GM21723 (cell line): ENCODE data around the gene ERN1.
A peak's percentile ranks its signal among the peaks of the same experiment; 100 is the strongest.

ENCODE experiments used
- ATAC-seq: cut with Tn5 transposase; IDR thresholded peaks from one replicate; pipeline ENCODE4 v1.9.1; 2021; ENCODE audit warnings: mild to moderate bottlenecking, moderate library complexity; ENCODE audit not compliant: unreplicated experiment

Gene ERN1

DNA sequence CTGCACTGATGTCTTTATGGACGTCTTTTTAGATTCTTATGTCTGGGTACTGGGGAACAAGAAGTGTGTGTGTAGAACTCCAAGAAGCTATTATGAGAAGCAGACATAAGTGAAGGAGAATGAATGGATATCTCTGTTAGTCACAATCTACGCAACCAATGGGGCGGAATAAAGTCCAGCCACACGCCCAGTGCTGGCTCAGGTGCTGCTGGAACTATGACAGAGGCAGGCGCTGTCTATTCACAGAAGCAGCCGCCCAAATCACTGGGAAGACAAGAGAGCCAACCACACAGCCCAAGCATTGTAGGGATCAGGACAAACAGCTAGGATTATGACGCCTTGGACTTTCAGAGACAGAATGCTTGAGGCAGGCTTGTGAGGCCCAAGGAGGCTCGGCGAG, 65.6 kb downstream of the ERN1 start:
- ATAC-seq = no peak

DNA sequence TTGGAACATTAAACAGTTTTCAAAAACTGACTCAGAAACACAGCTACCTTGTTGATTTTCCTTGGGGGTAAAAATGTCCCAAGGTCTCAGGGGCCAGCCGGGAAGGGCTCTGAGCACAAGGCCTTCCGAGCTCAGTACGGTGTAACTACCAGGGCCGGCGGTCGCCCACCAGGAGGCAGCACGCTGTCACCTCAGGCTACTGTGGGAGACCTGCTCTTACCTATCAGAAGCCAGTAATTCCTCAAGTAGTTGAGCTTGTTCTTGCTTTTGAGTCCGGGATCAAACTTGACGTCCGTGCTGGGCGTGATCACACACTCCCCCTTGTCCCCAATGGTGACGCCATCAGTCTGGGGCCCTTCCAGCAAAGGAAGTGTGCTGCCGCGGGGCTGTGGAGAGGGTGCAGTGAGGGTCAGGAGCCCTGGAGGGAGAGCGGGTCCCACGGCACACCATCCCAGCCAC, 66.1 kb downstream of the ERN1 start:
- no peak for ATAC-seq

DNA sequence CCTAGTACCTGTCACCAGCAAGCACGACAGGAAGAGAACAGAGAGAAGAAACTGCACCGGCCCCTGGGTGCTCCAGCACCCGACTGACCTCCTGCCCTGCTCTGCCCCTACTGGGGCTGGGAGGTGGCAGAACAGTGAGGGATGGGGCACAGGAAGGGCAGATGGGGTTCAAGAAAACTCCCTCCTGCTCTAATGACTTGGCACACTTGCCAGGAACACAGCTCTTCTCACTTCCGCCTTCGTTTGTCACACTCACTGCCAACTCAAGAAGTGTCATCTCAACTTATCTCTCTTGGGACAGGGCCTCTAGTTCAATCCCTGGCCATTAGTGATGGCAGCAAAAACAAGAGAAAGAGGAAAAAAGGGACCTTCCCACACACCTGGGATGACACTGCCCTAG, 66.9 kb downstream of the ERN1 start:
- ATAC-seq = no peak

DNA sequence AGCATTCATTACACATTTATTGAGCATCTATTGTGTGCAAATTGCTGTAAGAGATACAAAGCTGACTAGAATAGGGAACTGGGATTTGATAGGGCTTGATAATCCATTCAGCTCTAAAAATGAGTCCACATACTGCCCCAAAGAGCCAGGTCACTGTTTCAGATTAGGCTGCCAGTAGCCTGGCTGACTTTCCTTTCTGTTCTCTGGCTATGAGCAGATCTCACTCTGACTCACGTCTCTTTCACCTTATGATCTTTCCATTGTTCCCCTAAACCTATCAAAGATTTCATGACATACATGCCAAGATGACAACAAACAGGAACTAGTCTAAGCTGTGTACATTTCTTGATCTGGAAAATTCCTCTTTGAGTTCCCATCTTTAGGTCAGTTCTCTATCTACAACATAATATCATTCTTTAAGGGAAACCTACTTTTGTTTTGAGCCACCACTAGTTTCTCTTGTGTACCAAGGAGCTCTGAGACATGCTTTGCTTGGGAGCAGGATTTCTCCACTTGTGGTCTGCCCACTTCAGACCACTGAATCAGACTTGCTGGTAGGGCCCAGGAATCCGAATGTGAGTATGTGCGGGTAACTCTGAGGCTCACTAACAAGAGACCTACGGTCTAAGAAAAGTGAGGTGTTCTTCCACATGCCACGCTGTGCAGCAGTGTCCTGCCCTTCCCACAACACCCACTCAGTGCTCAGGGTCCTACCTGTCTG, 68.6 kb downstream of the ERN1 start:
- peak; percentile 57 for ATAC-seq

DNA sequence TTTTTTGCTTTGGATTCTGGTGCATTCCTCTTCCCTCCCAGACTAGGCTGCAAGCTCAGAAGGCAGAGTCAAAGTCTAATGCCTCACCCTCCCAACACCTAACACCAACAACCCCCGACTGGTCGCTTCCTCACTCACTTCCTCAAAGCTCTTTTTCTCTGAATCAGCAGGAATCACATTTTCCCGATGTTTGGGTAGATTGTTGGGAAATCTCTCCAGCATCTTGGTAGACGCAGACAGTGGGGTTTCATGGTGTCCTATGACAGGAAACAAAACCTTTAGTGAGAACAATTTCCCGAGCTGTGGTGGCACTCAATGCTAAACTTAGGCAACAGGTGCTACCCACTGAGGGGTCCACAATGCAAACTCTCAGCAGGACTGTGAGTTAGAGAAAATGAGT, 69.6 kb downstream of the ERN1 start:
- ATAC-seq = no peak

DNA sequence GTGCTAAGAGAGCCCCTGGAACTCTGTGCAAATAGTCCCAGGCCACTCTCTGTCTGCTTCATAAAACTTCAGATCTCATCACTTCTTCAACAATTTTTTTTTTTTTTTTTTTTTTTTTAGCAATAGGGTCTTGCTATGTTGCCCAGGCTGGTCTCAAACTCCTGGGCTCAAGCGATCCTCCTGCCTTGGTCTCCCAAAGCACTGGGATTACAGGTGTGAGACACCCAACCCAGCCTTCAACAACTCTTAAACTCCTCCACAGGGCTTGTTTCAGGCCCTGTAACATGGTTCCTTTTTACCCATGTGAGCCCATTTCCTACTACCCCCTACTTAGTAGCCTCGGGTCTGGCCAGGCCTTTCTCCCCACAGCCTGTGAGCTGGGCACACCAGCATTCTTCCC, 70.2 kb downstream of the ERN1 start:
- no peak for ATAC-seq

DNA sequence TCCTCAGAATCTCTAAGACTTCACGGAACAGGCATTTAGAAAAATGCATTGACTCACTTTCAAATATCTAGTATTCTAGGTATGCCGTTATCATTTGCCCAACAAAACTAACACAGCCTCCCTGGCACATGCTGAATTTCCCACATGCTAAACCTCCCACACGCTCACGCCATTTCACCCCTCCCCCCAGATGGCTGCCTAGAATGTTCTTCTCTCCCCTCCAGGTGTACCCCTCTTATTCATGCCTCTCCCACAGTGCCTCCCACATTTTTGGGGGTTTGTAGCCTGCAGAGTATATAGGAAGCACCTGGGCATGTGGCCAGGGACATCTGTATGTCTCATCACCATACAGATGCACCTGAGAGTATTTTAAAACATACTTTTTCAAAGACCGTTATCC, 71.3 kb downstream of the ERN1 start:
- ATAC-seq = no peak

DNA sequence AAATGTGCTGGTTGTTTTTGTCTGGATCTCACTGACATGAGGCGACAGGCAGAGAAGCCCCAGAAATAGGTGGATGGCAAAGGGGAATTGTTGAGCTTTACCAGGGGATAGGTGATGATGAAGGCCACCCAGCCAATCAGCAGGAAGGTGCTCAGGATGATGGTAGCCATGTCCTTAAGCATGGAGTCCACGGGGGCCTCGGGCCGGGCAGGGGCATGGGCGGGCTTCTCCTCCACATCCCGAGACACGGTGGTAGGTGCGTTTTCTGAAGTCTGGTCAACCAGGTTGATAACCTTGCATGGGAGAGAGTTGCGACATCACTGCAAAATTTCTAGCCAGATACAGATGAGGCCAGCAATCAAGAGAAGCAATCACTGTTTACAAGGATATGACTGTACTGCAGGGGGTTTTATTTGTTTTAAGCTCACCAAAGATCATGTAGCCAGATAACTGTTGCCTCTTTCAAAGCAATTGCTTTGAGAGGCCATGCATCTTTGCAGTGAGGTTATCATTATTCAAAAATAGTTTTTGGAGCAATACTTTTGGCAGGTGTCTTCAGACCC, 72.2 kb downstream of the ERN1 start:
- ATAC-seq = no peak

DNA sequence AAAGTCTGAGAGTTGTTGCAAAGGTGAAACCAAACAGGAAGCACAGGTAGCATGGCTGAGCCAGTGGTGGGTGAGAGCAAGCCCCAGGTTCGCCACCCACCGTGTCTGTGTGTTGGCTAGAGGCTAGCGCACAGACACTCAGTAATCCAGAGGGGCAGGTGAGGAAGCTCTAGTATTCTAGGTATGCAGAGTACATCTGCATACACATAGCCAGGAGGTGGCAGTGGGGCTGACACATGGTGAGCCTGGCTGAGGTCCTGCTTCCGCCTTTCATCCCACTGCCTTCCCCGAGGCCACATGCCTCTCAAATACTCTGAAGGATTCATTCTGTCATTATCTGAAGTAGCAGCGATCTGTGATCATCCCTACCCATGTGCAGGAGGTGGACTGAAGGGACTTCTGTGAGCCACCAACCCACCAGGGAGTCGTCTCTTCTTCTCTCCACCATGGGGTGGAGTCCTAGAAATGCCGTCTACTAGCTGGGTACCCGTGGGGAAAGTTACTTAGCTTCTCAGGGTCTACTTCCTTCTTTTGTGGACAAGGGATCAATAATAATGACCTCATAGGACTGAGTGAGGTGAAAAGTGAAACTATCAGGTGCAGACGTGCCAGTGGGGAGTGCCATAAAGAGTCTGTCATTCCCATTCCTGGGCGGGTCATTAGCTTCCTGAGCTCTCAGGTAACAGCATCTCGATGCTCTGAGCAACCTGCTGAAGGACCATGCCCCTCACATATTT, 73.5 kb downstream of the ERN1 start:
- ATAC-seq = peak; percentile 67

DNA sequence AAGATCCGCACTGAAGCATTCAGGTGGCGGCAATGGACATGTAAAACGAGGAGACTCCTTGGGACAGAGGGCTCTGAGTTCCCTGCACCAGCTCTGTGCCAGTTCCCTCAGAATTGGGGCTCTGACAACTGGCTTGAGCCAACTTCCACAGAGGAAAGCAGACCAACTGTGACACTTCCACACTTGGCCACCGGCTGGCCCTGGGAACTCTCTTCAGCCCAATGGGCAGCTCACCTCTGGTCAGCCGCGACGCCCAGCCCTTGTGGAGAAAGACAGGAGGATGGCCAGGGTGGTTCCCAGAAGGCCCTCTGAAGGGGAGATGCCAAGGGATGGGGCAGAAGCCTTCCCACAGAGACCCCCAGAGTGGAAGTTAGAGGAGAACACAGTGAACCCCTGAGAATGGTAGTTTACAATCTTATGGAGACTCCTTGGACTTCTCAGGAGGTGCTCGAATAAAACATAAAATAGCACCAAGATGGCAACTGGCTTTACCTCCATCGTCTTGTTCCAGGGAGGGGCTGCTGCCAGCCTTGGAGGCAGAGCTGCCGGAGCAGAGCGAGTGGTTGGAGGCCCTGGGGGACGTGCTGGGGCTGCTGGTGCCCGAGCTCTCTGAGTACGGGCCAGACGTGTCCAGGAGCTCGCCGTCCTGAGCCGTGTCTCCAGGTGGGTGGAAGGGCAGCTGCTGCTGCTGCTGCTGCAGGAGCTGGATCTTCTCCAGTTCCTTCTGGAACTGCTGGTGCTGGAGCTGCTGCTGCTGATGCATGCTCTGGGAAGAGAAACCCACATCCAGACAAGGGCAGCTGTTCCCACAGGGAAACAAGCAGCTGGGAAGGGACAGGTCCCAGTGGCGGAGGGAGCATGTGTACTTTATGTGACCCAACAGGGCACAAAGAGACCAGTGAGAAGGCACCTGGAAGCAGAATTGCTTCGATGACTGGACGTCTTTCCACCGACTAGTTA, 74.5 kb downstream of the ERN1 start:
- ATAC-seq = no peak

DNA sequence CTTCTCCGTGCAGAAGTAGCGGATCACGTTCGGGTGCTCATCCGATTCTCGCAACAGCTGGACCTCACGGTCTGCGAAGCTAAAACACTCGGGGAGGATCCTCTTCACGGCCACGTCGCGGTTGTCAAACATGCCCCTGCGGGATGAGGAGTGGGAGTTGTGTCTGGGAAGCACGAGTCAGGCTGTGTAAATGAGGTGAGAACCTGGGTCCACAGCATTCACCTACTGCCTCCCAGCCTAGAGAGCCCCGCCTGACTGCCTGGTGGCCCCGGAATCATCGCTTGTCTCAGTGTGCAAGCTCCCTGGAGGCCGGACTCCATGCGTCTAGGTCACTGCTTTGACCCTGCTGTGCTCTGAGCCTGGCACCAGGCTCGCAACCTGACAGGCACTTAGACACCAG, 75.6 kb downstream of the ERN1 start:
- ATAC-seq = no peak

DNA sequence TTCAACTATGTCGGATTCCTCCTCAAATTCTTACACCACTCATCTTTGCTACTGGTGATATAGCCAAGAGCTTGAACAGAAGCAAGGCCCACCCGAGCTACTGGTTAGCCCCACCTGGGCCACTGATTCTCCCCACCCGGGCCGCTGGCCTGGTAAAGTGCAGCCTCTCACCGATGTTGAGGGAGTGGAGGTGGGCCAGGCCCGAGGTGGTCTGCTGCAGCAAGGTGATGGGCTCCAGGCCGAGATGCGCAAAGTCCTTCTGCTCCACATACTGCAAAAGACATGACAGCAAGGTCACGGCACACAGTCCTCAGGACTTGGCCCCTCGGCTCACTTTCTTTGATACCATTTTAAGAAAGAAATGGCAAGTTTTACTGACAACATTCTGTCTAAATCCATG, 76.8 kb downstream of the ERN1 start:
- ATAC-seq = no peak

DNA sequence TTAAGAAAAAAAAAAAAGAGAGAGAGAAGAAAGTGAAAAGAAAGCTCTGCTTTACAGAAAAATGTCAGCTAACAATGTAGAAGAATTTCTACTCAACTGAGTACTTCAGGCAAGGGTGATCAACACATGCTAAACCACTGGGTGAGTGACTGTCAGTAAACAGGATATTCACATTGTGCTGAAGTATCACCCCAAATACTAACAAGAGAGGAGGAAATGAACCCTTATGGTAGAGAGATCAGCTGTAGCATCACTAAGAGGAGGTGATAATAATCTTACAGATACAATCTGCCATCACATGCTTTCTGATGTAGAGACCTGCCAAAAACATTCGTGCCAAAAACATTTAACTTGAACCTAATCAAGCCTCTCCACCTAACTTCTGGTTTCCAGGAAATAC, 78.8 kb downstream of the ERN1 start:
- no peak for ATAC-seq

DNA sequence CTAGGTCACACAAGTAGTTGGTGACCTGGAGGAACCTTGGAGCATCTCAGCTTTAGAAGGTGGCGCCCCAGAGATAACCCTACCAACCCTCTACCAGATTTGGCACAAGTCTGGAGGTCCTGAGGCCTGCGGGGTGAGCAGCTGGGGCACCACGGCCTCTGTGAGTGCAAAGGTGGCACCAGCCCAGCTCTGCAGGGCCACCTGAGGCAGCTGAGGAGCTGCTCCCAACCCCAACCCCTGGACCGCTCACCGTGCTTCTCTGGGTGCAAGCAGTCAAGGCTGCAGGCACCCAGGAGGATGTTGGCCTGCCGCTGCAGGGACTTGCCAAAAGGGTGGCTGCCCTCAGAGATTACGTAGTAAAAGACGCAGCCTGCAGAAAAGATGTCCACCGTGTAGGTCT, 81.1 kb downstream of the ERN1 start:
- ATAC-seq = no peak

DNA sequence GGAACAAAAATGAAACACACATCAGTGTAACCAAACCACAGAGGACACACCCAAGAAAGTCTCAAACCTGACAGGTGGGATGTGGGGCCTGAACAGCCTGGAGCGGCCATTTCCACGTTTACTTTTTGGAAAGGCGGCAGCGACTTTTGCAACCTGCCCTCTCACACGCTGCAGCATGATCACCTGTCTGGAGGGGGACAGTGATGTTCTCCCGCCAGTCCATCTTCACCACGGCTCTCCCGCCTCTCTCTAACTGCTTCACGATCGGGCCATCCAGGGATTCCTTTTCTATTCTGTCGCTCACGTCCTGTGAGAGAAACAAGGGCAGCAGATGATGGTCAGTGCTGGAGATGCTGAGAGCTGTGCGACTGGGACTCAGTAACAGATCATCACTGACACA, 84.8 kb downstream of the ERN1 start:
- no peak for ATAC-seq

DNA sequence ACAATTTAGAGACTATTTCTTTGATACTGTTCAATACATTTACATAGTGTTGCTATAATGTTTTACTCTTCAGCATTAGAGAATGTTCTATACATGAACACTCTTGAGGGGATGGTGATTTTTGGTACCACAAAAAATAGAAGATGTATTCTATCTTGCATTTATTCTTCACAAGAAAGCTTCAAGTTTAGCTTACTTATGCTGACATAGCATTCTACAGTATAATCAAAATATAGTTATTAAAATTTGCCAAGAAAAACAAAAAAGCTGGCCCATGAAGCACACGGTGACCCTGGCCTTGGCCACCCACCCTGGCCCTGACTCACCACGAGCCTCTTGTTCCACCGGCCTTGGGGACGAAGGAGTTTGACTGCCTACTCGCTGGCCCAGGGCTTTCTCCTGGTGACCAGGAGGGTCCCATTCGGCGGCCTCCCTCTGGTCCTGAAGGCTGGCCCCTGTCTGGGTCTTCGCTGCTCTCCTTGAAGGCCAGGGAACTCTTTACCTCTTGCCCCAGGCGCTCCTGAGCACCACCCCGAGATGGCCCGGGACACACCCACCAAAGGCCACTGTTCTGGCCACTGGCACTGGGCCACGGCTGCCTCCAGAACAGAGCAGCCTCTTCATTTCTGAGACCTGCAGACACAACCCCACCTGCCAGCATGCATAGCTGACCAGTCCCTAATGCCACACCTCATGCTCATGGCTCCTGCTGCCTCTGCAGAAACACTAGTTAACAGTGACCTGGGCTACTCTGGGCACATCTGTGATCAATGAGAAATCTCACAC, 87.1 kb downstream of the ERN1 start:
- ATAC-seq = no peak

DNA sequence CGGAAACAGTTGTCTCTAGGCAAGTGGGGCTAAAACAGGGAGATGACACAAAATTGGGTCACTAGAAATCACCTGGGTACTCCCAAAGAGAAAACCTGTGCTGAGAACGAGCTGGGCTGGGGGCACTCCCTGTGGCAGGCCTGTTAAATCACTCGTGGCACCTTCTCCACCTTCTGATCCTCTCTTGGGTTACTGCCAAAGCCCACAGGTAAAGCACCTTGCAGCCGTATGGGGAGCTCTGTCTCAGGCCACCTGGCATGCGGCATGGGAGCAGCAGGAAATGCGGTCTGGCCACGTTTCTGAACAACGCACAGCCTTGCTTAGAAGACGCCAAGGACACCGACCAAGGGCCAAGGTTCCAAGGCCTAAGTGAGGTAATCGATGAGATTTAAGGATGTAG, 88.0 kb downstream of the ERN1 start:
- no peak for ATAC-seq

DNA sequence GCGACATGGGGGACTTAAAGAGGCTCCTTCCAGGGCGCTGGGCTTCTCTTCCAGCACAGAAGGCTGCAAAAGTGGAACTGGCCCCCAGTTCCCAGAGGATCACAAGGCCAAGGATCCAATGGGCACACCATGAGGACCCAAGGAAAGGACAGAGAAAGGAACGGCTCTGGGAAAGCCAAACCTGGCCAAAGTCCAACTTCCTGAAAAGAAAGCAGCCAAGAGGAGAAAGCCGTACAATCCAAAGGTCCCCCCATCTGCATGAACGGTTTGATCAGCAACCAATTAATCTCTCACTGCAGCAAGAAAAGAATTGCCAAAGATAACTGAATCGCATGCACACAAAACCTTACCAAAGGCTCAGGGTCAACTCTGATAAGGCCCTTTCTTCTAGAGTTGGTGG, 89.7 kb downstream of the ERN1 start:
- ATAC-seq = no peak

DNA sequence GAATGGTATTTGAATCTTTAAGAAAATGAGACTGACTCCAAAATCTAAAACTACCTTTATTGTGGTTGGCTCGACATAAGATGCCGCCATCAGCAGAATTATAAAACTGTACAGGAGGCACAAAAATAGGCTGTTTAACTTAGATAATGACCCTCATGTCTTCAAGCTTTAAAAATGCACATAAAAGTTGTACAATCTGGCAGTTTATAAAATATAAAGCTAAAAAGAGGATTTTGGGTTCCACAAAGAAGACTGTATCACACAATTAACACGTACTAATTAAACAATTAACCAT, 90.9 kb downstream of the ERN1 start:
- ATAC-seq = no peak

DNA sequence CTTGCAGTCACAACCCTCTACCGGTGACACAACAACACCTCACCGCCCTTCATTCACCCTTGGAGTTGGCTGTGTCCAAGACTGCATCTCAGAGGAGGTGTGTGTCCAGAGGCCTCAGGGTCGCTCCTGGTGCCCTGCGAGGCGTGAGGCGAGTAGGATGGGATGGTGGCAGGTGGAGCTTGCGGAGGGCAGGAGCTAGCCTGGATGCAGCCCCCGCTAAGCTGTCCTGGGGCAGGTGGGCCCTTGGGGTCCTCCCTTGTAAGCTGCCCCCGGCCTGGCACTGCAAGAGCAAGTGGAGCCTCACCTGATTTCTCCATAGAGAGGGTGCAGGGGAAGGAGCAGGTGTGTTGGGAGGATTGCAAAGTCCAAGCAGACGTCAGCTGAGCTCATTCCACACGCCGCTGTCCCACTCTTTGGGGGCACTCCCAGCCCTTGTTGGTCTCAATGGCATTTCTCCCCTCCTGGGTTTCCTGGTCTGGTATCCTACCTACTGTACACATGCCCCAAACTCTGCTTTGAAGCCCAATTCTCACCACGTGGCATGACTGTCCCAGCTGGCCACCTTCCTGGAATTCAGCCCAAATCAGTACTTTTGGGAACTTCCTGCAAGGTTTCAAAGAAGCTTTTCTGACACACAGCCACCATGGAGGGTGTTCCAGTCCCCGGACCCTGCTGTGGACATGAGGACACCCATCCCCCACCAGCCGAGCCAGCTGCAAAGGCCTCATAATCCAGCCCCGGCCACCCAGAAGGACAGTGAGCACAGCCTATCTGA, 91.4 kb downstream of the ERN1 start:
- no peak for ATAC-seq
